HEK293 (cell line): ENCODE measurements around the gene NKAP.

ENCODE experiments used
- ZNF311 ChIP-seq: fragments of 450-650 bp; formaldehyde crosslinking; IDR thresholded peaks from 2 replicates; pipeline ENCODE4 v1.5.1; 2017; ENCODE audit warnings: missing biosample characterization, missing genetic modification characterization, borderline replicate concordance
- ZNF335 ChIP-seq: fragments of 450-650 bp; formaldehyde crosslinking; conservative IDR thresholded peaks from 2 replicates; pipeline ENCODE4 v1.5.1; 2016; ENCODE audit warnings: missing biosample characterization, missing genetic modification characterization
- ZNF768 ChIP-seq: fragments of 450-650 bp; formaldehyde crosslinking; IDR thresholded peaks from 2 replicates; pipeline ENCODE4 v1.5.1; 2018; ENCODE audit warnings: missing biosample characterization, mild to moderate bottlenecking, missing genetic modification characterization

GRCh38 chrX:119895843-119896326, 47.7 kb downstream of the NKAP start, which contains the start of gene AKAP14:
- TF ChIP-seq ZNF335 (no peak), ZNF768 (tag by site-specific recombination) (no peak), ZNF311 (tag by site-specific recombination) (no peak)
